Anterior cingulate cortex (tissue), 58 donors: ENCODE results near the gene STXBP2.

Experiments used
- DNase-seq, 58 donors: peaks; one replicate each; lab custom pipeline; 2025; lab: John Stamatoyannopoulos, UW

Gene STXBP2

DNA sequence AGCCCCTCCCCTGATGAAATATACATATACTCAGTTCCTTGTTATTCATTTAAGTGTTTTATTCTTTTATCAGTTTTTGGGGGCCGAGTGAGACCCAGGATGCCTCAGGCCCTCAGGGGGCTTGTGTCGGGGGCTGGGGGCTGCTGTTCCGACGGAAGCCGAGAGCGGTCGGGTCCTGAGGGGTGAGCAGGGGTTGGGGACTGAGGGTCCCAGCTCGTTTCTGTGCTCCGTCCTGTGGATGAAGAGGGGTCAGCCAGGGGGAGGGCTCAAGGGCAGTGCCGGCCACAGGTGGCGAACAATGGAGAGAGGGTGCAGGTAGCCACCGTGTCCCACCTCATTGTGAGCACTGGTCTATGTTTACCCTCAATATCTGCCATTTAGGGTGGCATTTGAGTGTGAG, 5.3 kb upstream of the STXBP2 start:
- DNase-seq, result no peak

DNA sequence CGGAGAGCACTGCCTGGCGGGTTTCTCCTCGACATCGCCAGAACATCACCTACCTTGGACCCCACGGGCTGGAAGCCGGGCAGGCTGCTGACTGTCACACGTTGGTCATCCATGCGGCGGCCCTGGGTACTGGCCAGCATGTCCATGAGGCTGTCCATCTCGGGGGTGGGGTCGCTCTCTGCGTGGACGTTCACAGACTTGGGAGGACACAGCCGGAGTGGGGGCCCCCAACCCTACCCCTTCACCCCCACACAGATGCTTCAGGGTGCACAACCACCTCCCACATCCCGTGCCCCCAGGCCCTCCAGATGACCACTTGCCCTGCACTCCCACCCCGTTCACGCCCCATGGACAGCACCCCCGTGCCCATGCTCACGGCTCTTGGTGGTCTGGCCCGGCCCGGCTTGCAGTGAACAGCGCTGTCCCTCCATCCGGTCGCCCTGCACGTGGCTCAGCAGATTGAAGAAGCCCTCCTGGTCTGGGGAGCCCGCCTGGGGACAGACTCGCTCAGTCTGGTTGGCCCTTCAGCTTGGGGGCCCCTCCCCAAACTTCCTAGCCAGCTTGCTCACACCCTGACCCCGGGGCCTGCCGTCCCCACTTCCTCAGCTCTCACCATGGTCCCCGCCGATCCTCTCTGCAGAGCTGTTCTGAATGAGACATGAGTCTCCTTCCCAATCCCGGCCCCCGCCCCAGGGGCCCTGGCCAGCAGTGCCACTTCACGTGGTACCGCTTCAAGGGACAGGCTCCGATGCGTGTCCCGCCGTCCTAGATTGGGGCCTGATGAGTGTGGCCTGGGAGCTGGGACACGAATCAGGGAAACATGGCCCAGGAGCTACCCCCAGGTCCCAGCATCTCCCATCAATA, 4.3 kb upstream of the STXBP2 start:
- no peak for DNase-seq

DNA sequence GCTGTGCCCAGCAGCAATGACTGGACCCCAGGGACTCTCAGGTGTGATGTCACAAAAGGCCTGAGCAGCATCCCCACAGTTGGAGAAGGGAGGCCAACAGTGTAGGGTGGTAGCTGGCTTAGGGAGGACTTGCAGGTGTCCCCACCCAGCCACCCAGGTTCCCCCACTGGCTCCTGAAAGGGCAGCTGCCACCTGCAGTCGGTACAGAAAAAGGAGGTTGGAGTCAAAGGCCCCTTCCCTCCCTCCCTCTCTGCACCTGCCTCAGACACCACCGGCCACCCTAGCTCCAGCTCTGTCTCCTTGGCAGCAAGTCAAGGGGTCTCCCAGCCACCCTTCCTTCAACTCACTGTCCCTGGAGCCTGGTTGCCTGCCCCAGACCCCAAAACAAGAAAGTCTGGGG, 3.2 kb upstream of the STXBP2 start, which contains the start of gene PCP2:
PCP2 (minus strand) TSS at position 22 of the 400 bp plus-strand sequence. CDS start 262 bp downstream, outside the sequence.
- DNase-seq, result no peak

DNA sequence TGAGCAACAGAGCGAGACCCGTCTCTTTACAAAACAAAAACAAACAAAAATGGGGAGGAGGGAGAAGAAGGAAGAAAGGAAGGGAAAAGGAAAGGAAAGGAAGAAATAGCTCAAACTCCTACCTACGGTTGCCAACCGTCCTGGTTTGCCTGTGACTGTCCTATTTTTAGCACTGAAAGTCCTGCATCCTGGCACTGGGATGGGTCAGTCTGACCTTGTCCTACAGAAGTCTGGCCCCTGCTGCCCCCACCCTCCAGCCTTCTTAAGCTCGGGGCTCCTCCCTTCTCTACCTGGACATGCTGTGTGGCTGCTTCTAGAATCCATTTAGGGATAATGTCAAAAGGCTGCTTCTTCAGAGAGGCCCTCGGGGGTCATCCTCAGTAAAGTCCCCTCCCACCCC, 1.2 kb upstream of the STXBP2 start:
- DNase-seq, result no peak

DNA sequence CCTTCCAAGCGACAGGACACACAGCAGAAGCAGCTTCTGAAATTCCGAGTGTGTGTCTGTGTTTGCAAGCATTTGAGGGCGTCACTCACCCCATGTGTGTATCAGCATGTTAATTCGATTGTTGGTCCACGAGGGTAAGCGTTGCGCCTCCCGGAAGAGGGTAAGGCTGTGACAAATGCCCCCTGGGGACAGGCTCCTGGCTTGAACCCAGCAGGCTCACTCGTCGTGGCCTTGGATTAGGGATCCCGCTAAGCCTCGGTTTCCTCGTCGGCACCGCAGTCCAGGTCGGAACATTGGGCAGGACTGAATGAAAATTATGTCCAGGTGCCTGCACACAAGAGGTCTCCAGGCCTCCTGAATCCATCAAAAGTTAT, 606 bp upstream of the STXBP2 start:
- no peak for DNase-seq

DNA sequence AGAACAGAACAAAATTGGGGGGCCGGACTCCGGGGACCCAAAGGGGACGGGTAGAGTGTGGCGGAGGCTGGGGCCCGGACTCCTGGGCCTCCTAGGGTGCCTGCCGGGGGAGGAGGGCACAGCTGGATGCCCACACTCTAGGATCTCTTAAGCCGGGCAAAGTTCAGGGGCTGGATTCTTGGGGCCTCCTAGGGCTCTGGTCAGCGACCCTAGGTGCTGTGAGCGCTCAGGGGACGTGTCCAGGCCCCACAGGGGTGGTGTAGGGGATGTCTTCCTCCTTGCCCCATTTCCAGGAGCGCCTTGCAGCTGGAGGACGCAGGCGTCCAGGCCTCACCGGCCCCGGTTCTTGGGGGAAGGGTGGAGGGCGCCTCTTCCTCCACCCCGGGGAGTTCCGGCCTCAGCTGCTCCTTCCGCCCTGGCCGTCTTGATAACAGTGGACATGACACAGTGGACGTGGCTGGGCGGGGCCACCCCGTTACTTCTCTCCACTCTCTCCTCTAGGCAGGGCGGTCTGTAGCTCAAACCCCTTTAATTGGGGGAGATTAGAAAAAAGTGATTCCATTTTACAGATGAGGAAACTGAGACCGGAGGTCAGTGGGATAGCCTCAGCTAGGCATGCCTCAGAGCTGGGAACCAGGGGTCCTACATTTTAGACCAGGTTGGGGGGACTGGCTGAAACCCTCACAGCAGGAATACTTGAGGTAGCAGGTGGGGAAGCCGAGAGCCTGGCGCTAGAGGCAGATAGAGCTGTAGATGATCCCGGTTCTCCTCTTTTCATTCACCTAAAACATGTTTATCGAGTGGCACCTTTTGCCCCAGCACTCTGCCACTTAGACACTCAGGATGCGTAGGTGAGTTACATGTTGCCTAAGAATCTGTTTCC, 705 bp downstream of the STXBP2 start:
- peak in 2 of 58 donors; percentile 10 for DNase-seq

DNA sequence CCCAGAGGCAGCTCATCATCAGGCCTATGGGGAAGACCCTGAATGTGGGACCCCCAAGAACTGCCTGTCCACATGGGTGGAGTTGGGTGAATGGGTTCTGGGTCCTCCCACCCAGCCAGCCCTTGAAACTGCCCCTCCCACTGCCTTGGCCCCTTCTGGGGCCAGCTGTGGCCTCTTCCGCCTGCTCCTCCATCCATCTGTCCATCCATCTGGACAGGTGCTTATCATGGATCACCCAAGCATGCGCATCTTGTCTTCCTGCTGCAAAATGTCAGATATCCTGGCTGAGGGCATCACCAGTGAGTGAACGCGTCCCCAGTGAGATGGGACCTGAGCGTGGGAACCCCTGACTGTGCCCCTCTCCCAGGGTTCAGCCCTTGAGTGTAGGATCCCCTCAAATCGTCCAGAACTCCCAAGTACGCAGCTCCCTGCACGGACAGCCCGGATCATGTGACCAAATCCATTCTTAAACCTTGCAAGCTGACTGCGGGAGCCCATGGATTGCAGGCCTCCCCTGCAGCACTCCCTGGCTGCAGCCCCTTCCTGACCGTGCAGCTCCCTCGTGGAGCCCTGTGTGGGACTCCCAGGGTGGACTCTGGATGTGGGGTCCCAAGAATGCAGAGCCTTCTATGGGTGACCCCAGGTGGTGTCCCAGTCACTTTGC, 2.0 kb downstream of the STXBP2 start:
- no peak for DNase-seq

DNA sequence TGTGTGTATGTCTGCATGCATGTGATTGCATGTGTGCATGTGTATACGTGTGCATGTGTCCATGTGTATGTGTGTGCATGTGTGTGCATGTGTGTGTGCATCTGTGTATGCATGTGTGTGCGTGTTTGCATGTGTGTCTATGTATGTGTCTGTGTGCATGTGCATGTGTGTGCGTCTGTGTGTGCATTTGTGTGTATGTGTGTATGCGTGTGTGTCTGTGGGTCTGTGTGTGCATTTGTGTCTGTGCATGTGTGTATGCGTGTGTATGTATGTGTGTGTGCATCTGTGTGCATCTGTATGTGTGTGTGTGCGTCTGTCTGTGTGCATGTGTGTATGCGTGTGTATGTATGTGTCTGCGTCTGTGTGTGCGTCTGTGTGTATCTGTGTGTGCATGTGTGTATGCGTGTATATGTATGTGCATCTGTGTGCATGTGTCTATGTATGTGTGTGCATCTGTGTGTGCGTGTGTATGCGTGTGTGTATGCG, 3.0 kb downstream of the STXBP2 start:
- no peak for DNase-seq

DNA sequence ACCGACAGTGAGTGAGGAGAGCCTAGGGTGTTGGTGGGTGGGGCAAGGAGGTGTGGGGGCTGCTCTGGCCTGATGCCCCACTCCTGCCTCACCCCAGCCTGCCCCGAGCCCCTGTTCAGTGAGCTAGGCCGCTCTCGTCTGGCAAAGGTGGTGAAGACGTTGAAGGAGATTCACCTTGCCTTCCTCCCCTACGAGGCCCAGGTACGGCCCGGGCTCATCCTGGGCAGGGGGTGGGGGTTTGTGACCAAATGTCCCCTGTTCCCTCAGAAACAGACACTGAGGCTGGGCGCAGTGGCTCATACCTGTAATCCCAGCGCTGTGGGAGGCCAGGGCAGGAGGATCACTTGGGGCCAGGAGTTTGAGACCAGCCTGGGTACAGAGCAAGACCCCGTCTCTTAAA, 3.9 kb downstream of the STXBP2 start:
- DNase-seq, result no peak

DNA sequence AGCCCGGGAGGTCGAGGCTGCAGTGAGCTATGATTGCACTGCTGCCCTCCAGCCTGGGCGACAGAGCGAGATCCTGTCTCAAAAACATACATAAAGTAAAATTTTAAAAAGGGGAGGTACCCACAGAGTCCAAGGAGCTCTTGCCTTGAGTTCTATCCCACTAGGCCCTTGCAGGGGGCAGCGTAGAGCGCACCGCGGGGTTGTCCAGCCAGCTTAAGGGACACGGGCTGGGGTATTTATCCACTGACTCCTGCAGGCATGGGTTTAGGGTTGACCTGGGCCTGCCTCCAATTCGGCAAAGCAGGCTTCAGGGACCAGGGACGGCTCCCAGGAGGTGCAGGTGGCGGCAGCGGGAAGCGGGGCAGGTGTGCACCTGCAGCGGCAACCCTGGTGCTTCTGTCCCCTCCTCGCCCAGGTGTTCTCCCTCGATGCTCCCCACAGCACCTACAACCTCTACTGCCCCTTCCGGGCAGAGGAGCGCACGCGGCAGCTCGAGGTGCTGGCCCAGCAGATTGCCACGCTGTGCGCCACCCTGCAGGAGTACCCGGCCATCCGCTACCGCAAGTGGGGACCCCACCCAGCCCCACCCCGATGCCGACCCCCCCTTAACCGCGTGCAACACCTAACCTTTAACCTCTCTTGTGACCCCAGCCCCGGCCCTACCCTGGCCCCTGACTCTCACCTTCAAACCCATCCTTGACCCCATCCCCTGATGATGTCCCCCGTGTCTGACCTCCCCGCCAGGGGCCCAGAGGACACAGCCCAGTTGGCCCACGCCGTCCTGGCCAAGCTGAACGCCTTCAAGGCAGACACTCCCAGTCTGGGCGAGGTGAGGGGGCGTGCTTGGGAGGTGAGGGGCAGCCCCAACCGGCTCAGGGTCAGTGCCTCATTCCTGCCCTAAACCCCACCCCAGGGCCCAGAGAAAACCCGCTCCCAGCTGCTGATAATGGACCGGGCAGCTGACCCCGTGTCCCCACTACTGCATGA, 4.7 kb downstream of the STXBP2 start:
- no peak for DNase-seq

DNA sequence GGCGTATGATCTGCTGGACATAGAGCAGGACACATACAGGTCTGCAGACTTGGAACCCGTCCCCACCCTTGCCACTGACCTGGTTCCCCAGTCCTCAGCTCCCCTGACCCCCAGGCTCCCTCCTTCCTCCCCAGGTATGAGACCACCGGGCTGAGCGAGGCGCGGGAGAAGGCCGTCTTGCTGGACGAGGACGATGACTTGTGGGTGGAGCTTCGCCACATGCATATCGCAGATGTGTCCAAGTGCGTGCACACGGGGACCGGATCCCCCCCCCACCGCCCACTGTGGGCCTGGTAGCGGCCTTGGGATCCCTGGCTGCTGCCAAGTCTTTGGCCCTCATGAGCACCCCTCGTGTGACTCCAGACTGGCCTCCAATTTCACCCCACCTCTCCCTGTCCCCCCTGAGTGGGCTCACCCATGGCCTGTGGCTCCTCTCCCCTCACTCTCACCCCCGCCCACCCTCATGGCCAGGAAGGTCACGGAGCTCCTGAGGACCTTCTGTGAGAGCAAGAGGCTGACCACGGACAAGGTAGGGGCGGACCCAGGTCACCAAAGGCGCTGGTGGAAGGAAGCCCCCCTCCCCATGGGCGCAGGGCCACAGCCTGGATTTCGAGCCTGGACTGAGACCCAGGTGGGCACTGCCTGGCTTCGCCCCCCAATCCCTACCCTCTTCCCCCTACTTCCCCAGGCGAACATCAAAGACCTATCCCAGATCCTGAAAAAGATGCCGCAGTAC, 5.6 kb downstream of the STXBP2 start:
- DNase-seq, result no peak

DNA sequence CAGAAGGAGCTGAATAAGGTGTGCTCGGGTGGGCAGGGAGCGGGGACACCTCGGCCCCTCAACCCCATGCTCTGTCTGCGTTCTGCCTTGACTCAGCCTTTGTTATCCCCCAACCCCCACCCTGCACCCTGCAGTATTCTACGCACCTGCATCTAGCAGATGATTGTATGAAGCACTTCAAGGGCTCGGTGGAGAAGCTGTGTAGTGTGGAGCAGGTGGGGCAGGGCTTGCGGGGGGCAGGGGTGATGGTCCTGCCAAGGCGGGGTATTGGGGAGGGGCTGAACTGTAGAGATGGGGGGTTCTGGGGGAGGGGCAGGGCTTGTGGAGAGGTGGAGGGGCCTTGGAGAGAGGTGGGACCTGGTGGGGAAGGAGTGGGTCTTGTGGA, 6.1 kb downstream of the STXBP2 start:
- DNase-seq, result no peak

DNA sequence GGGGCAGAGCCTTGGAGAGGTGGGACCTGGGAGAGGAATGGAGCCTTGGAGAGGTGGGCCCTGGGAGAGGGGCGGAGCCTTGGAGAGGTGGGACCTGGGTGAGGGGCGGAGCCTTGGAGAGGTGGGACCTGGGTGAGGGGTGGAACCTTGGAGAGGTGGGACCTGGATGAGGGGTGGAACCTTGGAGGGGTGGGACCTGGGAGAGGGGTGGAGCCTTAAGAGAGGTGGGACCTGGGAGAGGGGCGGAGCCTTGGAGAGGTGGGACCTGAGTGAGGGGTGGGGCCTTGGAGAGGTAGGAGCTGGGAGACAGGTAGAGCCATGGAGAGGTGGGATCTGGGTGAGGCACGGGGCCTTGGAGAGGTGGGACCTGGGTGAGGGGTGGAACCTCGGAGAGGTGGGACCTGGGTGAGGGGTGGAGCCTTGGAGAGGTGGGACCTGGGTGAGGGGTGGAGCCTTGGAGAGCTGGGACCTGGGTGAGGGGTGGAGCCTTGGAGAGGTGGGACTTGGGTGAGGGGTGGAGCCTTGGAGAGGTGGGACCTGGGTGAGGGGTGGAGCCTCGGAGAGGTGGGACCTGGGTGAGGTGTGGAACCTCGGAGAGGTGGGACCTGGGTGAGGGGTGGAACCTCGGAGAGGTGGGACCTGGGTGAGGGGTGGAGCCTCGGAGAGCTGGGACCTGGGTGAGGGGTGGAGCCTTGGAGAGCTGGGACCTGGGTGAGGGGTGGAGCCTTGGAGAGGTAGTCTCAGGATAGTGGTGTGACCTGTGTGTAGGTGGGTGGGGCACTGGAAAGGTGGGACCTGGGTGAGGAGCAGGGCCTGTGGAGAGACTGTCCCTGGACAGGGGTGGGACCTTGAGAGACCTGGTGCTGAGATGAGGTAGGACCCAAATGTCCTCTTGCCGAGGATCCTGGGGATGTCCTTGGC, 7.0 kb downstream of the STXBP2 start:
- peak in 1 of 58 donors; percentile 11 for DNase-seq

DNA sequence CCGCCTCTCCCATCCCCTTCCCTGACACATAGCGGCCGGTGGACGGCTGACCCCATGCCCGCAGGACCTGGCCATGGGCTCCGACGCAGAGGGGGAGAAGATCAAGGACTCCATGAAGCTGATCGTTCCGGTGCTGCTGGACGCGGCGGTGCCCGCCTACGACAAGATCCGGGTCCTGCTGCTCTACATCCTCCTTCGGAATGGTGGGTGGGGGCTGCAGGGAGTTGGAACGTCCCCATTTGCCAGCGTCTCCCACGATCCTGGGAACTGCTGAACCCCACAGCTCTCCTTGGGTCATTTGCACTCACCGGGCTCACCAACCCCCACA, 7.6 kb downstream of the STXBP2 start:
- no peak for DNase-seq

DNA sequence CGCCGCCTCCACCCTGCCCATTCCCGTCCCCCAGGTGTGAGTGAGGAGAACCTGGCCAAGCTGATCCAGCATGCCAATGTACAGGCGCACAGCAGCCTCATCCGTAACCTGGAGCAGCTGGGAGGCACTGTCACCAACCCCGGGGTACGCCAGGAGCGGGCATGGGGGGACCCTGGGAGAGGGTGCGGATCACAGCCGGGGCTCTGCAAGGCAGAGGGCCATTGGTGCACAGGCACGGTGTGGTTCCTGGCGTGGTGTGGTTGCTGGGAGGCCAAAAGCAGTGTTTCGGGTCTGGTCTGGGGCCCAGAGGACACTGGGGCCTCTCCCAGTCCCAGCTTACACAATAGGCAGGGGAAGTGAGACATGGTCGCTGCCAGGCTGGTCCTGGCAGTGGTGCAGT, 8.3 kb downstream of the STXBP2 start:
- no peak for DNase-seq

DNA sequence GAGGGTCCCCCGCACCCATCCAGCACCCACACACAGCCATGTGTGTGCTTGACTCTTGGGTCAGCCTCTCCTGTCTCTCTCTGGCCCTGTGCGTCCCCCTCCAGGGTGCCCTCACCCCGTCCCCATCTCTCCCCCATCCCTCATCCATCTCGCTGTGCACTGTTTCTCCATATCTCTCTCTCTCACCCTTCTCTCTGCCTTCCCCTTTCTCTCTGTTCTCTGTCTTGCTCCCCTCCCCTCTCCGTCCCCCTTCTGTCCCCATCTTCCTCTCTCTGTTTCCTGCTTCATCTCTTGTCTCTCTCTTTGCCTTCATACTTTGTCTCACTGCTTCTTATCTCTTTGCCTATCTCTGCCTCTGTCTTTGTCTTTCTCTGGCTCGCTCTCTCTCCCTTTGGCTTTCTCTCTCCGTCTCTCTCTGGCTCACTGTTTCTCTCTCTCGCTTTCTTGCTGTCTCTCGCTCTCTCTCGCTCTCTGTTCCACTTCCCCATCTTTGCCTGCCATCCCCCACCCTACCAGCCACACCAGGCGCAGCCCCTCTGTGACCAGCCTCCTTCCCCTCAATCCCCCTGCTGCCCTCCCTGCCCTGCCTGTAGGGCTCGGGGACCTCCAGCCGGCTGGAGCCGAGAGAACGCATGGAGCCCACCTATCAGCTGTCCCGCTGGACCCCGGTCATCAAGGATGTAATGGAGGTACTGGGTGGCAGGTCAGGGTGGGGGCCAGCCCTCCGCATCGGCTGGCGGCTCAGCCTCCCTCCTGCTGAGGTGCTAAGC, 8.9 kb downstream of the STXBP2 start:
- DNase-seq, result no peak

DNA sequence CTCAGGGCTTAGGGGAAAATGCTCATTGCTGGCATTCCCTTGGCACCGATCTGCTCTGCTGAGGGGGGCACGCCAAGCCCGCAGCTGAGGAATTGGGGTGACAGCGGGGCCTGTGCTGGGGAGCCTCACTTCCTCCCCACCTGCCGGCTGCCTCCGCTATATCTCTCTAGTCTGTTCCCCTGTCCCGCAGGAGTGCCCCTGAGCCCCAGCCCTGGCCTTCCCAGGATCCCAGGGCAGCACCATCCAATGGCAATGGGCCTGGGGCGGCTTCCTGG, 9.5 kb downstream of the STXBP2 start:
- DNase-seq, result no peak

DNA sequence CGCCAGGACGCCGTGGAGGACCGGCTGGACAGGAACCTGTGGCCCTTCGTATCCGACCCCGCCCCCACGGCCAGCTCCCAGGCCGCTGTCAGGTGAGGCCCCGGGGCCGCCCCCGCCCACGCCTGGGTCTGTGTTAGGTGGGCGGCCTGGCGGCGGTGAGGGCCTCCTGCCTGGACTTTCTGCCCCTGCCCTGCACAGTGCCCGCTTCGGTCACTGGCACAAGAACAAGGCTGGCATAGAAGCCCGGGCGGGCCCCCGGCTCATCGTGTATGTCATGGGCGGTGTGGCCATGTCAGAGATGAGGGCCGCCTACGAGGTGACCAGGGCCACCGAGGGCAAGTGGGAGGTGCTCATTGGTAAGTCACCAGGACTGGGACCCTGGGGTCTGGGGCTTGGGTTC, 10.2 kb downstream of the STXBP2 start:
- DNase-seq, result no peak
